Measurements from ENCODE around the gene ZFYVE9.

- no peak for TF ChIP-seq TCF7L2 (IDR thresholded peaks at IDR 0.05; ENCODE audit: borderline replicate concordance, extremely low read depth, insufficient read depth, insufficient read length)
- no peak for TF ChIP-seq SRF (IDR thresholded peaks at IDR 0.05; ENCODE audit: low read depth)
- TF ChIP-seq POLR2AphosphoS5 (IDR thresholded peaks at IDR 0.05; ENCODE audit: low read depth, low read length), result no peak
- TF ChIP-seq EZH2phosphoT487 (IDR thresholded peaks at IDR 0.05; ENCODE audit: borderline replicate concordance), result no peak
- TF ChIP-seq RAD21 (IDR thresholded peaks at IDR 0.05; ENCODE audit: low read depth), result no peak
- TF ChIP-seq MAX (IDR thresholded peaks at IDR 0.05), result no peak
These were observed 52.1 kb downstream of the ZFYVE9 start for GRCh38 chr1:52193985-52194384.

Measured in HCT116 (cell line).